Activated T-cell treated with anti-CD3 and anti-CD28 coated beads for 48 hours (primary cell): ENCODE data around the gene ACVR2B.

ENCODE experiments used
- DNase-seq: peaks from one replicate; pipeline ENCODE4 v3.0.0-alpha.2; 2020; ENCODE audit warnings: low read depth

The ACVR2B gene

DNA sequence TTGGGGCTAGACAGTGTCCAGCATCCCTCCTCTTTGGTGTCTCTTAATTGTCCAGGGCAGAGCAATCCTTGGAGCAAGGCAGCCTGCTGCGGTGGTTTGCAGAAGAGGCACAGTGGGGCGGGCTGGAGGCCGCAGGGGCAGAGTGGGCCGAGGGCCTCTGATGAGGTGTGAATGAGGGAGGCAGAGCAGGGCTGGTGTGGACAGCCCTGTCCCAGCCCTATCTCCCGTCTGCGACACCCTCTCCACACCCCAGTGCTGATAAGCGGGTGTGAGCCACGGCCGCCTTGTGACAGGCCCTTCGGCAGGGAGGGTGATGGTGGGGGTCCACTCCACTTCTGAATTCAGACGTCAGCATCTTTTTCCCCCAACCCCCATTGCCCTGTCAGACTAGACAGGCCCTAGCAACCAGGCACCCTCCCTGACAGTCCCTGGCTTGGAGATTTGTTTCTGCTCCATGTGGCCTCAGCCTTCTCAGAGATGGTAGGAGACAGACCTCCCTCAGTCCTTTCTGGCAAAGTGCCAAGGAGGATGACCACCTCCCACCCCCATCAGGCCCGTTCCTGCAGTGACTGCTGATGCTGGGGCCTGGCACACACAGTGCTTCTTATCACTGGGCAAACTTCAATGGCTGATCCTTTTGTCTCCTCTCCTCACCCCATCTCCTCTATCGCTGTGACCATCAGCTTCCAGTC is 79.7 kb downstream of the ACVR2B start:
- no peak for DNase-seq

DNA sequence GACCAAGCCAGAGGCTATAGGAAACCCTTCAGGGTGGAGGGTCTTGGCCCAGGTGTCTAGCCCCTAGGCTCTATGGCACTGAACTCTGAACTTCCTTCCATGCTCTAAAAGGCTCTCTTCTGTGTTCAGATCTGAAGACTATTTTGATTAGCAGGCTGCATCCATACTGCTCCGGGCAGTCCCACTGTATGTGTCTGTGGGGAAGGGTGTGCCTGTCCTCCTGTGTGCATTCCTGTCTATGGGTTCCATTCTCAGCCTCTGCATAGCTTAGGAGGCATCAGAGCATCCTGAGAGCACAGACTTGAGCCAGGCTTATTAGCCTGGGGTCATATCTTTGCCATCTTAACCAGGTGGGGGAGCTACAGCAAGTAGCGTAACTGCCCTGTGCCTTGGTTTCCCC is 80.5 kb downstream of the ACVR2B start:
- no peak for DNase-seq

DNA sequence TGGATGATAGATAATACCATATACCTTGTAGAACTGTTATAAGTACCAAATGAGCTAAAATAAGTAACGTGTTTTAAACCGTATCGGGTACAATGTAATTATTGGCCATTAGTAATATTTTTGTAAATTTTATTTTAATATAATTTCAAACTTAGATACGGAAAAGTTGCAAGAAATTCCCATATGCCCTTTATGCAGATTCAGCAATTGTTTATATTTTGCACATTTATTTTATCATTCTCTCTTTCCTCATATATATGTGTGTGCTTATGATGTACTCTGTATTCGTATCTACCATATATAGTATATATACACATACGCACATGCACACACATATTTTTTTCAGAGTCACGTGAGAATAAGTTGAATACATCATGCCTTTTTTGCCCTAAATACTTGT is 80.9 kb downstream of the ACVR2B start:
- DNase-seq, result no peak

DNA sequence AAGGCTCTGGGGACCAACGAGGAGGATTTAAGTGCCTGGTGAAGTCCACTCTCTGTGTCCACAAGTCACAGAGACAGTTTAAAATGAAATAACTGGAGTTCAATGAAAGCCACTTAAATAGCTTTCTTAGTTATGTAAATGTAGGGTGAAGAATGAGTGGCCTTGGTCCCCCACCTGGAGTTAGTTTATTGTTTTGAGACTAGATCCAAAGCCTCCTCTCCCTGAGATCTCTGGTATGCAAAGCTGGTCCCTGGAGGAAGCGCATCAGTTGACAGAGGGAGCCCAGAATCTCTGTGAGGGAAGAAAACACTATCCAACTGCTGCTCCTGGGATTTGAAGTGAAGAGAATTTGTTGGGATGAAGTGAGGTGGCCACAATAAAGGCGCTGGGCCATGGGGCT is 83.0 kb downstream of the ACVR2B start:
- no peak for DNase-seq

DNA sequence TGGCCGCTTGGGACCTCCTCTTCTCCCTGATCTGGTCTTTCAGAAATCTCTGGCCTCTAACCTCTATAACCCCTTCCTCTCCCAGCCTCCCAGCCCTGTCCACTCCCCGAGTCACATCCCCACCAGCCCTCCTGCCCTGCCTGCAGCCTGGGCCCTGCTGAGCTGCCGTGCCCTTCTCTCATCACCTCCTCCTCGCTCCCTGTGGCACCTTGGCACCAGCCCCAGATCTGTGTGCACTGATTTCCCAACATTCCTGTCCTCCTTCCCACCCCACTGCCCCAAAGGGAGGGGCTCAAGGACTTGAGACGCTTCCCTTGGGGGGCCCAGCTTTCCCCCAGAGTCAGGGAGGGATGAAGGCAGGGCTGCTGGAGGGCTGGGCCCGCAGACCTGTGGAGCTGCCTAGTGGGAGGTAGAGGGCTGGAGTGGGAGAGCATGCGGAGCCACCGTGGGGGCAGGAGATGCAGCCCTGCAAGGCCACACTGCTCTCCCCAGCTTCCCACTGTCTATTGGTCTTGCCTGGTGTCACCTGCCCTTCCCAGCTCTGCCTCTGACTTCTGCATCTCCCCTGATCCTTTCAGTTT is 85.2 kb downstream of the ACVR2B start:
- DNase-seq, result no peak

DNA sequence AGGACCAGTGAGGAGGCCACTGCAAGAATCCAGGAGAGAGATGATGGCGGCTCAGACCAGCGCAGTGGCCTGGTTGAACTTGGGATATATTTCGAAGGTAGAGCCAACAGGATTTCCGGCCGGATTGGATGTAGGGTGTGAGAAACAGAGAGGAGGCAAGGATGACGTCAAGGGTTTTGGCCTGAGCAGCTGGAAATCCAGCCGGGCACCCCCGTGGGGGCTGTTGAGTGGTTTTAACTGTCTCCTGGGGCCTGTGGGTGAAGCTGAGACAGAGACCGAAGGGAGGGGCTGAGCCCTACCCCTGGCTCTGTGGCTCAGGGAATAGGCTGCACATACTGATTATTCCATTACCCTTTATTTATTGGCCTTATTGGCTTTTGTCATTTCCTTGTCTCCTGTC is 88.1 kb downstream of the ACVR2B start:
- DNase-seq, result no peak
